GM12874 (cell line): ENCODE results near the gene PALM3.

Source experiments
- CTCF ChIP-seq: IDR thresholded peaks from 2 replicates; pipeline ENCODE4 v1.5.1; 2011; ENCODE audit warnings: low read depth, mild to moderate bottlenecking, control low read depth, low read length, moderate library complexity; ENCODE audit not compliant: insufficient read depth

The PALM3 gene

DNA sequence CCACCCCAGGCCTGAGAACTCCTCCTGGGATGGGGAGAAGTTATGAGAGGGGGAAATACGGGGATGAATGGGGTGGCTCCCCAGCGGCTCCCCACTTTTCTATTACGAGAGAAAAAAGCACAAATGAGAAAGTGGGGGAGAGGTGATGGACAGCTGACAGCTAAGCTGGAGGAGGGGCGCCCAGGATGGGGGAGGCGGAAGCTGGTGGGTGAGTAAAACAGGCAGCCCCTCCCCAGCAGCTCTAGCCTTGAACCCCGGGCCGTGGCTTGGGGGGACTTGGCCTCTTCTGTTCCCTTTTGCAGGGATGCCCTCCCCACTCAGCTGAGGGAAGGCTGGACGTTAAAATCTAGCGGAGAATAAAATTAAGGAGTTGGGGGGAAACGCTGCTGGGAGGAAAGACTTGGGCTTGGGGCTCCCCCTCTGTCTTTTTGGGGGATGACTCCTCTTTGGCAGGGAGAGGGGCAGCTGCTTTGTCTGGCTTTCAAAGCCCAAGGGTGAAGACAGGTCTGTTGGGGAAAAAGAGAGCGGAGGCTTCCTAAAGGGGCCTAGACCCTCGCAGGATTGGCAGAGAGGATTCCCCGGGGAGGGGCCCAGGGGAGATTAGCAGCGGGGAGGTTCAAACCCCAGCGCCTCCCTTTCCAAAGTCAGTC is 30.1 kb upstream of the PALM3 start:
- peak; percentile 35 for TF ChIP-seq CTCF

GRCh38 chr19:14091081-14091812 is 29.4 kb upstream of the PALM3 start:
- TF ChIP-seq CTCF, result peak; percentile 36; the same call in 1 of the 2 replicates

DNA sequence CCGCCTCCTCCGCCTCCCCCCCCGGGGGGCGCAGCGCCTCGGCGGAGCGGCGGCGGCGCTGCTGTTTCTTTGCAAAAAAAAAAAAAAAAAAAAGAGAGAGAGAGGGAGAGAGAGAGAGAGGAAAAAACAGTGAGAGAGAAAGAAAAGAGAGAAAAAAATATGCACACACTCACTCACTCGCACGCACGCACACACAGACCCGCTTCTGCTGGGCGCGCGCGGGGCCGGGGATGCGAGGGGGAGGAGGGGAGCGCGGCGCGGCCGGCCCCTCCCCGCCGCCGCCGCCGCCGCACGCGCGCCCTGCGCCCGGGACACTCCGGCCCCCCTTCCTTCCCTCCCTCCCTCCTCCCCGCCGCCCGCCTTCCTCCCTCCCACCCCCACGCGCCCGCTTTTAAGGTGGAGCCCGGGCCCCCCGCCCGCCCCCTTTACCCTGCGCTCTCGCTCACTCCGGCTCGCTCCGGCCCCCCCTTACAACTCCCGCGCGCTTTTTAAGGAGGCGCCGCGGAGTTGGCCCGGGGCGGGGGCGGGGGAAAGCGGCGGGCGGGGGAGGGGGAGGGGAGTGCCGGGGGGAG is 28.7 kb upstream of the PALM3 start, which contains the start of gene SAMD1:
SAMD1 (minus strand) TSS at position 243 of the 572 bp plus-strand sequence.
- TF ChIP-seq CTCF, result no peak

GRCh38 chr19:14089662-14090508 is 28.0 kb upstream of the PALM3 start:
- no peak for TF ChIP-seq CTCF

GRCh38 chr19:14089412-14089661 is 27.5 kb upstream of the PALM3 start:
- 0 out of 2 replicates have a peak, but pooled peaks have one; percentile 8 for TF ChIP-seq CTCF

- no peak for TF ChIP-seq CTCF
These were observed 26.9 kb upstream of the PALM3 start for GRCh38 chr19:14088634-14089411.
